HFFc6 (cell line): ENCODE measurements around the gene LMNTD2. TPM values are rescaled to one million over a fixed set of nuclear protein-coding genes. Genes with fewer than 3 reads are reported as not detected.

ENCODE experiments used
- DNase-seq: peaks from one replicate; pipeline ENCODE4 v3.0.0-alpha.2; 2018
- H3K27ac Mint-ChIP-seq: 2 replicates; pipeline ENCODE4 v1.8.0; 2020; ENCODE audit warnings: mild to moderate bottlenecking, mixed read lengths
- H3K27me3 Mint-ChIP-seq: 2 replicates; pipeline ENCODE4 v1.8.0; 2021; ENCODE audit warnings: mild to moderate bottlenecking, moderate library complexity, mixed read lengths; ENCODE audit not compliant: insufficient read depth
- H3K36me3 Mint-ChIP-seq: 2 replicates; pipeline ENCODE4 v1.8.0; 2021; ENCODE audit warnings: low read depth, mixed read lengths
- H3K4me1 Mint-ChIP-seq: 2 replicates; pipeline ENCODE4 v1.8.0; 2020; ENCODE audit warnings: low read depth, mixed read lengths
- H3K4me3 Mint-ChIP-seq: 2 replicates; pipeline ENCODE4 v1.8.0; 2020; ENCODE audit warnings: mild to moderate bottlenecking, moderate library complexity, mixed read lengths
- H3K9me3 Mint-ChIP-seq: 2 replicates; pipeline ENCODE4 v1.8.0; 2020; ENCODE audit warnings: mild to moderate bottlenecking, mixed read lengths
- CTCF ChIP-seq: fragments of 200-600 bp; sonication (generic); IDR thresholded peaks from 2 replicates; pipeline ENCODE4 v1.5.0; 2021; ENCODE audit warnings: antibody characterized with exemption, mild to moderate bottlenecking
- total RNA-seq, 6 experiments: library from RNA; stranded (reverse); fragmentation: NEBNext Ultra II Directional; extraction: Animal tissue kit (Norgen Biotek cat#: 25700); gene quantifications; 2 replicates in 1 of 6; 3 replicates in 5 of 6; pipeline ENCODE4 v1.2.3, GENCODE V29; 2021

Gene LMNTD2
- total RNA-seq, 6 experiments from 2014 or later, result 0.37 to 2.3 (median 0.97) TPM

- no peak overlapping the region for H3K4me3 Mint-ChIP-seq
- peak; percentile 31; the same call in 1 of the 2 replicates for TF ChIP-seq CTCF
- no peak for DNase-seq
- H3K27me3 Mint-ChIP-seq, result peaks cover 4% of the 10 kb centered on the region
- peaks cover 44% of the 10 kb centered on the region for H3K36me3 Mint-ChIP-seq
- H3K27ac Mint-ChIP-seq, result no peak overlapping the region
- H3K9me3 Mint-ChIP-seq, result no peaks in the 10 kb centered on the region
- H3K4me1 Mint-ChIP-seq, result no peaks in the 10 kb centered on the region
Measured at GRCh38 chr11:597166-597725, 36.7 kb upstream of the LMNTD2 start.

GRCh38 chr11:596374-596773, 35.8 kb upstream of the LMNTD2 start:
- TF ChIP-seq CTCF, result no peak
- Mint-ChIP-seq H3K4me3 (no peak overlapping the region), H3K36me3 (peaks cover 40% of the 10 kb centered on the region), H3K9me3 (no peaks in the 10 kb centered on the region), H3K27me3 (peaks cover 3% of the 10 kb centered on the region), H3K4me1 (no peaks in the 10 kb centered on the region), H3K27ac (no peak overlapping the region)
- DNase-seq, result no peak

GRCh38 chr11:595400-595799, 34.9 kb upstream of the LMNTD2 start:
- no peak for TF ChIP-seq CTCF
- Mint-ChIP-seq H3K4me3 (no peak overlapping the region), H3K36me3 (peaks cover 43% of the 10 kb centered on the region), H3K9me3 (no peaks in the 10 kb centered on the region), H3K27ac (no peak overlapping the region), H3K4me1 (no peaks in the 10 kb centered on the region), H3K27me3 (peaks cover 3% of the 10 kb centered on the region; the same call in 1 of the 2 replicates)
- no peak for DNase-seq

DNA sequence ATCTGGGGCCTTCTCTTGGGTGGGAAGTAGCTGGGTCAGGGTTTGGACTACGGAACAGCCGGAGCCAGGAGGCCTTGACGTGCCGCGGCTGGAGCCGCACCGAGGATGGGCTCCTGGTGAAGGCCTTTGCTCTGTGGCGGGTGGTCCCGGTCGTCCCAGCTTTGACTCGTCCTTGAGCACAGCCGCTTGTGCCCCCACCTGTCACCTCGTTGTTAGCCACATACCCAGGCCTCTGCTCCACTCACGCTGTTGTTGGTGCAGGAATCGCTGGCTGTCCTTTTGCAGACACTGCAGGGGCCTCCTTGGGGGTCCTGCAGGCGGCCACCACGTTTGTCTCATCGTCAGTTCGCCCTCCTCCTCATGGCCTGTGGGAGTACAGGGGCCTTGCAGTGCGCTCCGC, 32.8 kb upstream of the LMNTD2 start:
- Mint-ChIP-seq H3K9me3 (no peaks in the 10 kb centered on the region), H3K4me3 (no peak overlapping the region), H3K27ac (no peak overlapping the region), H3K36me3 (peaks cover 38% of the 10 kb centered on the region), H3K27me3 (peaks cover 3% of the 10 kb centered on the region; the same call in 1 of the 2 replicates), H3K4me1 (no peaks in the 10 kb centered on the region)
- no peak for DNase-seq
- TF ChIP-seq CTCF, result no peak

GRCh38 chr11:592918-593317, 32.4 kb upstream of the LMNTD2 start:
- Mint-ChIP-seq H3K4me3 (no peak overlapping the region), H3K9me3 (no peaks in the 10 kb centered on the region), H3K4me1 (peaks cover 3% of the 10 kb centered on the region), H3K27ac (no peak overlapping the region), H3K36me3 (peaks cover 38% of the 10 kb centered on the region), H3K27me3 (peaks cover 3% of the 10 kb centered on the region; the same call in 1 of the 2 replicates)
- TF ChIP-seq CTCF, result no peak
- no peak for DNase-seq
